NCI-H146 treated with DMSO at 0.1 percent for 48 hours (cell line): ENCODE results near the gene SLC16A13.
"Not testable (repeated sequence)": the region's sequence is repeated elsewhere in the genome, so short reads cannot be mapped to it uniquely, and the experiment has no call there.

Experiments
- DNase-seq: peaks from one replicate; lab custom pipeline; 2025; ENCODE audit not compliant: unreplicated experiment; lab: John Stamatoyannopoulos, UW

The SLC16A13 gene

GRCh38 chr17:7058831-7059447 is 23.1 kb downstream of the SLC16A13 start:
- DNase-seq = no peak

GRCh38 chr17:7060165-7060891 is 24.5 kb downstream of the SLC16A13 start:
- no peak for DNase-seq

GRCh38 chr17:7063518-7064094 is 27.8 kb downstream of the SLC16A13 start:
- no peak for DNase-seq

- DNase-seq = no peak
These were observed 28.4 kb downstream of the SLC16A13 start for GRCh38 chr17:7064261-7064660.

GRCh38 chr17:7067198-7067597 is 31.4 kb downstream of the SLC16A13 start:
- no peak for DNase-seq

- no peak for DNase-seq
These were observed 32.5 kb downstream of the SLC16A13 start for GRCh38 chr17:7068268-7068667.

- DNase-seq = no peak
These were observed 34.9 kb downstream of the SLC16A13 start for GRCh38 chr17:7070712-7071111.

GRCh38 chr17:7072406-7072805 is 36.6 kb downstream of the SLC16A13 start:
- DNase-seq = no peak

- DNase-seq = no peak
These were observed 39.1 kb downstream of the SLC16A13 start for GRCh38 chr17:7074931-7075330.

GRCh38 chr17:7077911-7078546 is 42.2 kb downstream of the SLC16A13 start:
- no peak for DNase-seq

GRCh38 chr17:7078711-7079110 is 42.9 kb downstream of the SLC16A13 start:
- no peak for DNase-seq

GRCh38 chr17:7079581-7080455 is 44.0 kb downstream of the SLC16A13 start, which contains the start of gene CLEC10A:
Gene CLEC10A (minus strand): TSS chr17:7080251. CDS start chr17:7078812, 1,439 bp downstream.
- DNase-seq = no peak

GRCh38 chr17:7080456-7081041 is 44.7 kb downstream of the SLC16A13 start:
- DNase-seq = no peak

GRCh38 chr17:7081341-7082062 is 45.7 kb downstream of the SLC16A13 start:
- no peak for DNase-seq

- DNase-seq = no peak
These were observed 47.8 kb downstream of the SLC16A13 start for GRCh38 chr17:7083592-7083991.

GRCh38 chr17:7084088-7084487 is 48.3 kb downstream of the SLC16A13 start:
- no peak for DNase-seq

- DNase-seq = not testable (repeated sequence)
These were observed 52.6 kb downstream of the SLC16A13 start for GRCh38 chr17:7088442-7088841.

GRCh38 chr17:7089570-7089969 is 53.8 kb downstream of the SLC16A13 start:
- not testable (repeated sequence) for DNase-seq
